GM12878 (cell line): Measurements from ENCODE around the gene ALS2. TPM values are rescaled to one million over a fixed set of nuclear protein-coding genes. Genes with fewer than 3 reads are reported as not detected.

Experiments used
- ATAC-seq: fragments of 200-7000 bp; cut with Tn5 transposase; 3 replicates; pipeline ENCODE4 v1.9.1; 2020; ENCODE audit warnings: mild to moderate bottlenecking, moderate library complexity
- BruUV-seq: library from RNA; stranded (reverse); fragments of 400-500 nt; replicated peaks from 2 replicates; lab custom pipeline; 2021; lab: Mats Ljungman, UMichigan
- CTCF ChIA-PET: fragments of 300-600 bp; sonication (Branson Sonifier 250); formaldehyde crosslinking; extraction: SDS; loops from one replicate; lab custom pipeline; 2021; ENCODE audit warnings: inconsistent platforms; lab: Yijun Ruan, JAX
- POLR2A ChIA-PET: fragments of 350-600 bp; formaldehyde crosslinking; extraction: SDS; loops from one replicate; lab custom pipeline; 2021; ENCODE audit warnings: inconsistent platforms; lab: Charles Lee
- RAD21 ChIA-PET: fragments of 300-600 bp; sonication (Branson Sonifier 250); formaldehyde crosslinking; loops from one replicate; lab custom pipeline; 2023; ENCODE audit warnings: antibody characterized with exemption; ENCODE audit not compliant: unreplicated experiment; lab: Charles Lee
- SMC1A ChIA-PET: fragments of 300-600 bp; sonication (Branson Sonifier 250); formaldehyde crosslinking; loops from one replicate; lab custom pipeline; 2023; ENCODE audit not compliant: unreplicated experiment, uncharacterized antibody; lab: Charles Lee
- DNase-seq: peaks from one replicate; pipeline ENCODE4 v3.0.0-alpha.2; 2011; ENCODE audit warnings: low read depth, low spot score
- FAIRE-seq: peaks from 3 replicates; lab custom pipeline; 2011; peaks lifted over from hg19 to GRCh38; lab: Jason Lieb, UNC
- H2AFZ ChIP-seq: 2 replicates; pipeline ENCODE4 v1.6.0; 2011; ENCODE audit warnings: low read depth, low read length, control low read depth; ENCODE audit not compliant: control insufficient read depth
- H3K27ac ChIP-seq: 2 replicates; pipeline ENCODE4 v1.5.1; 2011; ENCODE audit warnings: control low read depth; ENCODE audit not compliant: control insufficient read depth, insufficient read depth
- H3K27me3 ChIP-seq, 2 experiments: replicated peaks in 1 of 2; 2 replicates each; pipeline versions ENCODE4 v1.6.0 to v1.6.1; 2011; ENCODE audit warnings: low read length in 1 of 2; ENCODE audit not compliant: control insufficient read depth in 2 of 2, insufficient read depth in 2 of 2
- H3K36me3 ChIP-seq, 2 experiments: 2 replicates each; pipeline ENCODE4 v1.5.1; 2011; ENCODE audit warnings: low read length in 1 of 2; ENCODE audit not compliant: control insufficient read depth in 2 of 2, insufficient read depth in 2 of 2
- H3K4me1 ChIP-seq: 2 replicates; pipeline ENCODE4 v1.6.1; 2011; ENCODE audit warnings: mild to moderate bottlenecking, low read length, moderate library complexity, mixed read lengths; ENCODE audit not compliant: control insufficient read depth, insufficient read depth
- H3K4me2 ChIP-seq: 2 replicates; pipeline ENCODE4 v1.6.0; 2011; ENCODE audit warnings: control low read depth; ENCODE audit not compliant: control insufficient read depth, insufficient read depth
- H3K4me3 ChIP-seq: fragments of 200-600 bp; sonication (generic); 2 replicates; pipeline ENCODE4 v1.5.1; 2016
- H3K79me2 ChIP-seq: 2 replicates; pipeline ENCODE4 v1.6.0; 2011; ENCODE audit warnings: low read length; ENCODE audit not compliant: control insufficient read depth, insufficient read depth
- H3K9ac ChIP-seq: 2 replicates; pipeline ENCODE4 v1.8.0; 2011; ENCODE audit warnings: low read length, control low read depth, mixed read lengths; ENCODE audit not compliant: control insufficient read depth, insufficient read depth
- H3K9me3 ChIP-seq: replicated peaks from 3 replicates; pipeline ENCODE4 v1.5.1; 2011; ENCODE audit warnings: mild to moderate bottlenecking, low read length; ENCODE audit not compliant: control insufficient read depth, insufficient read depth
- H4K20me1 ChIP-seq: 2 replicates; pipeline ENCODE4 v1.6.0; 2011; ENCODE audit not compliant: control insufficient read depth, insufficient read depth
- ATF7 ChIP-seq: fragments of 450-650 bp; IDR thresholded peaks from 2 replicates; pipeline ENCODE4 v1.6.1; 2016; ENCODE audit warnings: low read depth, mild to moderate bottlenecking
- CHD1 ChIP-seq: IDR thresholded peaks from 2 replicates; pipeline ENCODE4 v1.6.1; 2012; ENCODE audit warnings: low read depth, low read length, improper control_type of control experiment
- EED ChIP-seq: sonication (generic); IDR thresholded peaks from 2 replicates; pipeline ENCODE4 v1.6.1; 2016; ENCODE audit warnings: antibody characterized with exemption, low read depth
- POLR2AphosphoS2 ChIP-seq: IDR thresholded peaks from 2 replicates; pipeline ENCODE4 v1.6.1; 2011; ENCODE audit warnings: low read depth, mild to moderate bottlenecking, low read length, improper control_type of control experiment, moderate library complexity
- RCOR1 ChIP-seq: conservative IDR thresholded peaks from 2 replicates; pipeline ENCODE4 v1.6.1; 2012; ENCODE audit warnings: low read depth, low read length, improper control_type of control experiment
- SPI1 ChIP-seq: IDR thresholded peaks from 2 replicates; pipeline ENCODE4 v1.6.1; 2011; ENCODE audit warnings: low read depth, mild to moderate bottlenecking, low read length, moderate library complexity, borderline replicate concordance; ENCODE audit not compliant: insufficient read depth
- SUPT20H ChIP-seq: IDR thresholded peaks from 2 replicates; pipeline ENCODE4 v1.6.1; 2011; ENCODE audit warnings: low read depth, mild to moderate bottlenecking, low read length, moderate library complexity, borderline replicate concordance; ENCODE audit not compliant: control insufficient read depth
- USF2 ChIP-seq: IDR thresholded peaks from 2 replicates; pipeline ENCODE4 v1.6.1; 2011; ENCODE audit warnings: low read depth, low read length, improper control_type of control experiment, borderline replicate concordance
- ZBED1 ChIP-seq: IDR thresholded peaks from 2 replicates; pipeline ENCODE4 v1.6.1; 2016; ENCODE audit warnings: borderline replicate concordance
- ZNF207 ChIP-seq: fragments of 450-650 bp; IDR thresholded peaks from 2 replicates; pipeline ENCODE4 v1.6.1; 2014; ENCODE audit warnings: antibody characterized with exemption, mild to moderate bottlenecking, borderline replicate concordance
- ZNF24 ChIP-seq: fragments of 450-650 bp; IDR thresholded peaks from 2 replicates; pipeline ENCODE4 v1.6.1; 2017; ENCODE audit warnings: antibody characterized with exemption, mild to moderate bottlenecking
- ZNF592 ChIP-seq: fragments of 450-650 bp; IDR thresholded peaks from 2 replicates; pipeline ENCODE4 v1.6.1; 2017; ENCODE audit warnings: mild to moderate bottlenecking, moderate library complexity
- whole genome bisulfite sequencing: methylation state at CpG from one replicate; pipeline ENCODE4 v1.1.6; 2016; ENCODE audit warnings: low lambda C conversion rate; ENCODE audit not compliant: insufficient replicate concordance, insufficient coverage; ENCODE audit errors: missing lambda C conversion rate; 5-methylcytosine and 5-hydroxymethylcytosine counted together
- in situ Hi-C: fragments of 300-500 bp; cut with MboI; formaldehyde crosslinking; loops from 9 replicates; pipeline ENCODE4 v1.14.3; 2018; ENCODE audit warnings: mixed read lengths
- intact Hi-C: fragments of 100-400 bp; cut with micrococcal nuclease; formaldehyde crosslinking; loops from one replicate; pipeline ENCODE4 v1.14.2; 2022; ENCODE audit not compliant: unreplicated experiment
- polyA plus RNA-seq, 11 experiments: library from polyadenylated mRNA; depleted of rRNA in 4 of 11; unstranded in 6 of 11; stranded (reverse) in 5 of 11; fragments of >200 nt; fragmentation: Nextera tagmentation in 4 of 11; fragmentation: Illumina TruSeq in 1 of 11; extraction: Ambion mirVana in 4 of 11; extraction: Trizol in 1 of 11; gene quantifications; 1 replicate in 1 of 11; 2 replicates in 10 of 11; pipeline versions ENCODE4 v1.2.1 to v1.2.3, GENCODE V29; 2011 to 2016; ENCODE audit warnings: inconsistent platforms in 2 of 11, missing spikeins in 2 of 11, low read depth in 1 of 11
- total RNA-seq, 4 experiments: library from RNA; depleted of rRNA in 3 of 4; stranded (reverse); fragments of >200 nt in 3 of 4; fragmentation: Illumina TruSeq in 1 of 4; extraction: Trizol in 1 of 4; gene quantifications; 2 replicates each; pipeline versions ENCODE4 v1.2.1 to v1.2.3, GENCODE V29; 2013 to 2021

Gene ALS2
- total and polyA plus RNA-seq, 10 of the 15 experiments (the other 5 are each of a cell fraction or from before 2014, with no cell fraction given), result 2.4 to 10.4 (median 7.7) TPM

DNA sequence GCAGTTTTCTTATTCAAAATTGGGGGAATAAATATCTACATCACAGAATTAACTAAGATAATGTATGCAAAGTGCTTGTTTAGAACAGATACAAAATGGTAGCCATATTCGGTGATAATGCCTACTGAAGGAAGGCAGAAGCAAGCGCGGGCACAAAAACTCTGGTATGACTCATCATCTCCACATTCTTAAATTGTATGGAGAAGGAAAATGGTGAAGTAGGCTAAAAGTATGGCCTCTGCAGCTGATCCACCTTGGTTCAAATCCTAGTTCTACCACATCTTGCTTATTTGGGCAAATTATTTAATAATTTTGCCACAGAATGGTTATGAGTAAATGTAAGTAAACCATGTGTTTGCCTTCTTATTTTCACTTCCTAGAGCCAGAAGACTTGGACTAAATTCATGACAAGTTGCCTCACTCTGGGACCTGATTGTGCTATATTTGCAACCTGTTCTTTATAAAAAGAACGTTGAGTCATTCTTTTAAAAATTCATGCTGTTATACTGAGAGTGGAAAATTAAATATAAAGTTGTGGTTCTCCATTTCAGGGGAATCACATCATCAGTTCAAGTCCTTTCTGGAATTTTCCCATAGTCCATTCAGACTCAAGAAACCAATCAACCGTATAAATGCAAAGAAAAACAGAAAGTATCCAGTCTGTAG is 16.6 kb upstream of the ALS2 start:
- Histone ChIP-seq H3K27me3 (no peaks in the 10 kb centered on the region), H4K20me1 (no peaks in the 10 kb centered on the region), H3K4me1 (no peaks in the 10 kb centered on the region), H3K27ac (no peak overlapping the region), H3K4me2 (no peak overlapping the region), H3K4me3 (no peak overlapping the region), H3K79me2 (no peaks in the 10 kb centered on the region), H3K9me3 (no peaks in the 10 kb centered on the region), H3K36me3 (no peaks in the 10 kb centered on the region), H2AFZ (no peak overlapping the region), H3K9ac (no peak overlapping the region)
- no TSS peak for BruUV-seq
- WGBS, result 51% methylated on average over 5 of the region's 5 CpGs
- RAD21 ChIA-PET, result interaction anchor here (1.0 kb wide), 1 partner anchor 63 kb away, joined by 3 read pairs; no protein-coding TSS in a partner anchor
- no peak for DNase-seq
- intact Hi-C loops (loop anchor here (2.0 to 5.0 kb wide), 3 partner anchors 60 to 381 kb away; no protein-coding TSS in a partner anchor), in situ Hi-C loops (no loop called here)
- CTCF ChIA-PET, result interaction anchor here (0.6 to 1.1 kb wide), 3 partner anchors 18 to 383 kb away, joined by 3 to 4 read pairs (median 3); no protein-coding TSS in a partner anchor
- FAIRE-seq, result no peak
- POLR2A ChIA-PET, result no interaction called here
- ATAC-seq, result no peak
- TF ChIP-seq SUPT20H, result no peak
- TF ChIP-seq ZNF24, result no peak
- TF ChIP-seq POLR2AphosphoS2, result no peak
- no peak for TF ChIP-seq CHD1
- SMC1A ChIA-PET, result interaction anchor here (0.6 kb wide), 1 partner anchor 136 kb away, joined by 3 read pairs; no protein-coding TSS in a partner anchor

DNA sequence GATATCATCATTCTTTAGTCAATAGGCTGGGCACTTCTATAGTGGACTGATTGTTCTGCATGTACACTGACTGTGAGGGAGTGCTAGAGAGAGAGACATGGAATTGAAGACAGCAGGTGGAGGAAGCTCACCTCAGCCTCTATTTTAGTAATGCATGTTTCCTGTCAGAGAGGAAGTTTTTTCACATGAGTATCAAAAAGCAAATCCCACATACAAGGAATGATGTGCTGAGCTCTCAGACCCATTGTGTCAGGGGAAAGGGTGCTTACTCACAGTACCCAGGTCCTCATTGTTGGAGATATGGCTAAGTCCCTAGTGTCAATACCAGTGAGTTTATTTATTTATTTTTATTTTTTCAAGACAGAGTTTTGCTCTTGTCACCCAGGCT is 15.7 kb upstream of the ALS2 start:
- no TSS peak for BruUV-seq
- RAD21 ChIA-PET, result no interaction called here
- no peaks in the 10 kb centered on the region for H4K20me1 ChIP-seq
- in situ Hi-C loops, result no loop called here
- no peak overlapping the region for H3K4me3 ChIP-seq
- POLR2A ChIA-PET, result no interaction called here
- H3K9ac ChIP-seq, result no peak overlapping the region
- H3K36me3 ChIP-seq, result no peaks in the 10 kb centered on the region
- SMC1A ChIA-PET, result interaction anchor here (0.6 kb wide), 1 partner anchor 135 kb away, joined by 3 read pairs; no protein-coding TSS in a partner anchor
- intact Hi-C loops, result loop anchor here (2.0 to 5.0 kb wide), 3 partner anchors 61 to 382 kb away; no protein-coding TSS in a partner anchor
- H3K4me2 ChIP-seq, result no peak overlapping the region
- H2AFZ ChIP-seq, result no peak overlapping the region
- DNase-seq, result no peak
- FAIRE-seq, result no peak
- H3K9me3 ChIP-seq, result no peaks in the 10 kb centered on the region
- H3K27me3 ChIP-seq, result no peaks in the 10 kb centered on the region
- no peak for ATAC-seq
- H3K79me2 ChIP-seq, result no peaks in the 10 kb centered on the region
- no peaks in the 10 kb centered on the region for H3K4me1 ChIP-seq
- H3K27ac ChIP-seq, result no peak overlapping the region
- CTCF ChIA-PET, result interaction anchor here (1.0 to 1.1 kb wide), 3 partner anchors 8 to 384 kb away, joined by 3 to 4 read pairs (median 3); no protein-coding TSS in a partner anchor
- TF ChIP-seq ZNF207 (no peak), EED (no peak), ZBED1 (no peak), ZNF592 (no peak), ATF7 (no peak), RCOR1 (no peak), SPI1 (no peak), USF2 (no peak)
